ENCODE results near the gene SDCBP2.

SDCBP2 gene

DNA sequence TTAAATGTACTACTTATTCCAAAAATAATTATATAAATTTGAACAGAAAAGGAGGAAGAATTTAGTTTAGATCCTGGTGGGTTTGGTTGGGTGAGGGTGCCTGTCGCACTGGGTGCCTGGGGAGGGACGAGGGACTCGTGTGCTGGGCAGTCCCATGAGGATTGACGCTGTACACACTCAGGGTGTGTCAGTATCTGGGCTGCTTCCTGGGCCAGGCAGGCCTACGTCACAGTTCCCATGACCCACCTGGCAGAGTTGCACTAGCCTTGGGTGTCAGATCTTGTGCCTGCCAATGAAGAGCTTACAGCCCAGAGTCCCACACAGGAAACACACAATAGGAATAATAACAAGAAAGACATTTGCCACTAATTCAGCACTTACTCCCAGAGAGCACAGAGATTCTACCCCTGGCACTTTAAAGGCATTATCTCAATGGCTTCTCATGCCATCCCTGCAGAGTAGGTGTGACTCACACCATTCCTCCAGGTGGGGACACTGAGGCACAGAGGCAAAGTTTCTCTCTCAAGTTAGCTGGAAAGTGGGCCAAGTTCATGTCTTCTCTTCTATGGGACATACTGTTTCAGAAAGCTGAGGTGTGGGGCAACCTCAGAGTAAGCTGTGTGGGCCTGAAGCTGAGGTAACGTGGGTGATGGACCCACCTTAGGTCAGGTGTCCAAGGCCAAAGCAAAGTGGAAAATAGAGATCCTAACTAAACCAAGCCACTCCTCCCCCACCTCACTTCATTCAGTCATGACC is 1.3 kb upstream of the SDCBP2 start:
- no peak overlapping the region for H3K4me3 ChIP-seq (ENCODE audit: low read depth, low read length)
- TF ChIP-seq, protein P1, sequence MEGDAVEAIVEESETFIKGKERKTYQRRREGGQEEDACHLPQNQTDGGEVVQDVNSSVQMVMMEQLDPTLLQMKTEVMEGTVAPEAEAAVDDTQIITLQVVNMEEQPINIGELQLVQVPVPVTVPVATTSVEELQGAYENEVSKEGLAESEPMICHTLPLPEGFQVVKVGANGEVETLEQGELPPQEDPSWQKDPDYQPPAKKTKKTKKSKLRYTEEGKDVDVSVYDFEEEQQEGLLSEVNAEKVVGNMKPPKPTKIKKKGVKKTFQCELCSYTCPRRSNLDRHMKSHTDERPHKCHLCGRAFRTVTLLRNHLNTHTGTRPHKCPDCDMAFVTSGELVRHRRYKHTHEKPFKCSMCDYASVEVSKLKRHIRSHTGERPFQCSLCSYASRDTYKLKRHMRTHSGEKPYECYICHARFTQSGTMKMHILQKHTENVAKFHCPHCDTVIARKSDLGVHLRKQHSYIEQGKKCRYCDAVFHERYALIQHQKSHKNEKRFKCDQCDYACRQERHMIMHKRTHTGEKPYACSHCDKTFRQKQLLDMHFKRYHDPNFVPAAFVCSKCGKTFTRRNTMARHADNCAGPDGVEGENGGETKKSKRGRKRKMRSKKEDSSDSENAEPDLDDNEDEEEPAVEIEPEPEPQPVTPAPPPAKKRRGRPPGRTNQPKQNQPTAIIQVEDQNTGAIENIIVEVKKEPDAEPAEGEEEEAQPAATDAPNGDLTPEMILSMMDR (IDR thresholded peaks at IDR 0.05; ENCODE audit: control insufficient read depth, extremely low read depth, insufficient read depth) = no peak
- DNase-seq (ENCODE audit: low read depth) = no peak

DNA sequence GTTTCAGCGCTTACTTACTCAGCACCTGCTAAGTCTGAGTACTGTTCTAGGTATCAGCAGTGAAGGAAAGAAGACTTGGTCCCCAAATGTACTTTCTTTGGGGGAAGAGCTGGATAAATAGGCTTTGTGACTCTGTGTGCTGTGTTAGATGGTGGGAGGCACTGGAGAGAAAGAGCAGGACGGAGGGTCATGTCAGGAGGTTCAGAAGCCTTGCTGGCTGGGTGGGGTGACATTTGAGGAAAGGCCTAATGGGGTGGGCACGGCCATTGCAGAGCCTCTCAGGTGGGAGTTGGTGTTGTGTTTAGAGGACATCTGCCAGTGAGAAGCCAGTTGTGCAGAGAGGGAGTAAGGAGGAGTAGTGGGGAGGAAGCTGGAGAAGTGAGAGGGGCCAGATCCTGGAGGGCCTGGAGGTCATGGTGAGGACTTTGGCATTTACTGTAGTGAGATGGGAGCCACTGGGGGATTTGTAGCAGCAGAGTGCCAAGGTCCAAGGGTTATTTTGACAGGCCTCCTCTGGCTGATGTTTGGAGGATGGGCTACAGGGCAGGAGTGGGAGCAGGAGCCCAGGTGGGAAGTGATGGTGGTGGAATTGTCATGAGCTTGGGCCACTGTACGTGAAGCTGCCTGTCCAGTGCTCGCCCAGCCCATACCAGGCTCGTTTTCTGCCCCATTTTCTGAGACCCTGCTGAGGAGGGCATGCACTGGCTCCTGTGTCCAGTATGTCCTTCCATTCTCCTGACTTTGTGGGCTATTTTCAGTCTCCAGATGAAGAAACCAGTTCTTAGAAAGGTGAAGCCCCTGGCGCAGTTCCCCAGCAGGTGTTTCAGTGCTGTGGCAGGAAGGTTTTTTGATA is 886 bp downstream of the SDCBP2 start:
- TF ChIP-seq, protein P1 (IDR thresholded peaks at IDR 0.05; ENCODE audit: control insufficient read depth, extremely low read depth, insufficient read depth) = no peak
- DNase-seq (ENCODE audit: low read depth) = no peak
- H3K4me3 ChIP-seq (ENCODE audit: low read depth, low read length) = no peak overlapping the region

DNA sequence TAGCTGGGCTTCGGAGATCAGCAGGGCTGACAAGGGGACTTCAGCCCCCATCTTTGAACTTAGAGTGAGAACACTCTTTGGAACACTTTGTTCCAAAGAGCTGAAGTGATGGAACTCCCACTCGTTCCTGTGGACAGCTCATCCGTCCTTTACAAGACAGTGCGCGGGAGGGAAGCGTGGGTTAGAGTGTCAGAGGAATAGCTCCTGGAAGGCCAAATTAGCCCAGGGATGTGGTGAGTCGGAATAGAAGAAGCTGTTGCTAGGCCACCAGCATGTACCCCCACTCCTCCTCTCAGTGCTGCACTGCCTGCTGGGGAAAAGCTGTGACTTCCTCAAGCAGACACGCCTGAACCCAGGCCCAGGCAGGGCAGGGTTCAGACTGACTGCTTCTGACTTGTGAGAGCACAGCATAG is 1.7 kb downstream of the SDCBP2 start:
- TF ChIP-seq, protein P1 (IDR thresholded peaks at IDR 0.05; ENCODE audit: control insufficient read depth, extremely low read depth, insufficient read depth) = no peak
- no peak overlapping the region for H3K4me3 ChIP-seq (ENCODE audit: low read depth, low read length)
- no peak for DNase-seq (ENCODE audit: low read depth)

DNA sequence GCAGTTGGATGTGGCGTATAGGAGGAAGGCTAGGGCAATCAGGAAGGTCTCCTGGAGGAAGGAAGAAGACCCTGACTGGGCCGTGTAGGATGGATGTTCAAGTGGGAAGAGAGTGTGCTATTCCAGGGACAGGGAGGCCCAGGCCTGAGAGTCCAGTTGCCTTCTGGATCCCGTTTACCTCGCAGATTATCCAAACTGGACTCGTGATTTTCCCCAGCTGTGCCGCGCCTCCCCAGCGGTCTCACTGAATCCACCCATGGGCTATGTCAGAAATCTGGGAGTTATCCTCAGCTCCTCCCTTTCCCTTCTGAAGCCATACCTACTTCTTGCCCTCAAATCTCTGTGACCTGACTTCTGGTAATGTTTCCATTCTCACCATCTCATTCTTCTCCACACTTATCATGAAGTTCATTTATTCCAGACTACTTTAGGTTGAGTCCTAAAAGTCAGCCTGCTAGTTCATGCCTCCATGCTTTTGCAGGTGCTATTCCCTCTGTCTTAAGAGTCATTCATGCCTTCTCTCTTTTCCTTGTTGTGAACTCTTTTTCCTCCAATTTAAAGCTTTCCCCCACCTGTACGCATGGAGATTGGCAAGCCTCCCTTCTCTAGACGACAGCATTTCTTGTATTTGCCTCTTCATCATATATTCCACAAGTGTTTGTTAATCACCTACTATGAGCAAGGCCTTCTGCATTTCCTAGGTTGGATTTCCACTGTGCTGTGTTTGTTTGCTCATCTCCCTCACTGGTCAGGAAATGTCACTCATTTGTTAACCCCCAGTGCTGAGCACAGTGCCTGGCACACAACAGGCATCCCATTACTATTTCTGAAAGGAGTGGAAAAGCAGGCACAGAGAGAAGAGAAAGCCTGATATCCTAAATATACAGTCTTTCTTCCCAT is 2.7 kb downstream of the SDCBP2 start:
- no peak for DNase-seq (ENCODE audit: low read depth)
- TF ChIP-seq, protein P1 (IDR thresholded peaks at IDR 0.05; ENCODE audit: control insufficient read depth, extremely low read depth, insufficient read depth) = no peak
- H3K4me3 ChIP-seq (ENCODE audit: low read depth, low read length) = peak overlapping the region; percentile 91

DNA sequence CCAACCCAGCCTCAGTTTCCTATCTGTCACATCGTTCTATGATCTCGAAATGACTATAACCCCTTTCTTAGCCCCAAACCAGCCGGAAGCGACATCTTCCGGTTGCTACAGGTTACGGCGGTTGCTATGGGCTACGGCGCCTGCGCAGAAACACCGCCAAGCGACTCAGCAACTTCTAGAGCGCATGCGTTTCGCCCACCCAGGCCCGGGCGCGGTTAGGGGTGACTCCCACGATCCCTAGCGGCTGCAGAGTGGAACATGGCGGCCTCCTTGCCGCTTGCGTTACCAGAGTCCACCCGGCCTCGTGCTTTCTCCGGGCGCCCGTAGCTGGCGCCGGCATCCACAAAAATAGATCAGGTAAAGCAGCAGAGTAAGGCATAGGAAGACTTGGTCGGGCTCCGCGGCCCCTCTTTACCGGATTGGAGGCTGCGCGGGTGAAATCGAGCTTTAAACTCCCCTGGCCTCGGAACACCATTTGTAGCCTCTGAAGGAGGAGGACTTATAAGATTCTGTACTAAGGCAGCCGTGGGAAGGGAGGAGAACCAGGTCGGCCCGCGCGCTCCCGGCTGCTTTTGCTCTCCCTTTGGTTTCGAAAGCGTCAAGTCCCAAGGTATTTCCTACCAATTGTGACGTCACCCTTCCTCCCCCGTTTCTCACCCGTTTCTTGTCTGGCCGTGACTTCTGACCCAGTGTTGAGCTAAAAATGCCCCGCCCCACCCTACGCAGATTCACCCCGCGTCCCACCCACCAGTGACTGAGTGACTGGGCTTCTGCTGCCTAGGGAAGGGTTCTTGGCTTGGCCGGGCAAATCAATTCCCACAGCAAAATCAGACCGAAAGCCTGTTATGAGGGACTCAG is 3.5 kb downstream of the SDCBP2 start:
- H3K4me3 ChIP-seq (ENCODE audit: low read depth, low read length) = peak overlapping the region; percentile 91
- TF ChIP-seq, protein P1 (IDR thresholded peaks at IDR 0.05; ENCODE audit: control insufficient read depth, extremely low read depth, insufficient read depth) = 0 out of 2 replicates have a peak, but pooled peaks have one; percentile 7
- peak; percentile 81 for DNase-seq (ENCODE audit: low read depth)

Data from LNCaP clone FGC (cell line).